Progenitor cell of endocrine pancreas (in vitro differentiated cells): ENCODE results near the gene MOSPD3. TPM values are rescaled to one million over a fixed set of nuclear protein-coding genes. Genes with fewer than 3 reads are reported as not detected.

Experiments
- DNase-seq: peaks from one replicate; pipeline ENCODE4 v3.0.0; 2021; ENCODE audit warnings: low spot score; ENCODE audit not compliant: unreplicated experiment
- H3K27ac Mint-ChIP-seq: 2 replicates; pipeline ENCODE4 v1.8.0; 2021; ENCODE audit warnings: mild to moderate bottlenecking, moderate library complexity, mixed read lengths
- H3K27me3 Mint-ChIP-seq: 2 replicates; pipeline ENCODE4 v1.8.0; 2021; ENCODE audit warnings: mixed read lengths
- H3K36me3 Mint-ChIP-seq: 2 replicates; pipeline ENCODE4 v1.8.0; 2022; ENCODE audit warnings: mixed read lengths; ENCODE audit not compliant: insufficient read depth
- H3K4me1 Mint-ChIP-seq: 2 replicates; pipeline ENCODE4 v1.8.0; 2021; ENCODE audit warnings: low read depth, mixed read lengths
- H3K4me3 Mint-ChIP-seq: 2 replicates; pipeline ENCODE4 v1.8.0; 2021; ENCODE audit warnings: low read depth, mild to moderate bottlenecking, moderate library complexity, mixed read lengths
- H3K9me3 Mint-ChIP-seq: 2 replicates; pipeline ENCODE4 v1.8.0; 2021; ENCODE audit warnings: low read depth, mixed read lengths
- CTCF ChIP-seq: fragments of 200-600 bp; sonication (generic); IDR thresholded peaks from one replicate; pipeline ENCODE4 v1.5.0; 2021; ENCODE audit warnings: antibody characterized with exemption, mild to moderate bottlenecking; ENCODE audit not compliant: unreplicated experiment
- total RNA-seq: library from RNA; stranded (reverse); gene quantifications from 2 replicates; pipeline ENCODE4 v1.2.1, GENCODE V29; 2021

The MOSPD3 gene
- total RNA-seq, 1 donor from 2014 or later, result 27.9 TPM

- Mint-ChIP-seq H3K27me3 (peaks cover 17% of the 10 kb centered on the region), H3K4me1 (no peaks in the 10 kb centered on the region), H3K9me3 (no peaks in the 10 kb centered on the region), H3K27ac (no peak overlapping the region), H3K4me3 (no peak overlapping the region), H3K36me3 (peaks cover 6% of the 10 kb centered on the region)
- no peak for TF ChIP-seq CTCF
- no peak for DNase-seq
Measured at GRCh38 chr7:100621554-100621953, 9.2 kb downstream of the MOSPD3 start.

- TF ChIP-seq CTCF, result no peak
- H3K36me3 Mint-ChIP-seq, result peaks cover 6% of the 10 kb centered on the region
- no peak overlapping the region for H3K4me3 Mint-ChIP-seq
- H3K9me3 Mint-ChIP-seq, result no peaks in the 10 kb centered on the region
- H3K4me1 Mint-ChIP-seq, result no peaks in the 10 kb centered on the region
- no peak for DNase-seq
- H3K27ac Mint-ChIP-seq, result no peak overlapping the region
- H3K27me3 Mint-ChIP-seq, result peaks cover 30% of the 10 kb centered on the region
Measured at GRCh38 chr7:100623951-100624824, 11.8 kb downstream of the MOSPD3 start.

- no peak overlapping the region for H3K4me3 Mint-ChIP-seq
- H3K4me1 Mint-ChIP-seq, result no peaks in the 10 kb centered on the region
- no peak for DNase-seq
- peaks cover 4% of the 10 kb centered on the region for H3K36me3 Mint-ChIP-seq
- no peak for TF ChIP-seq CTCF
- H3K27ac Mint-ChIP-seq, result no peak overlapping the region
- peaks cover 36% of the 10 kb centered on the region for H3K27me3 Mint-ChIP-seq
- no peaks in the 10 kb centered on the region for H3K9me3 Mint-ChIP-seq
Measured at GRCh38 chr7:100626055-100626454, 13.7 kb downstream of the MOSPD3 start.

GRCh38 chr7:100626530-100627237, 14.3 kb downstream of the MOSPD3 start:
- H3K27me3 Mint-ChIP-seq, result peaks cover 39% of the 10 kb centered on the region
- DNase-seq, result peak; percentile 54
- no peaks in the 10 kb centered on the region for H3K9me3 Mint-ChIP-seq
- peaks cover 4% of the 10 kb centered on the region for H3K36me3 Mint-ChIP-seq
- no peaks in the 10 kb centered on the region for H3K4me1 Mint-ChIP-seq
- no peak overlapping the region for H3K4me3 Mint-ChIP-seq
- TF ChIP-seq CTCF, result no peak
- no peak overlapping the region for H3K27ac Mint-ChIP-seq

GRCh38 chr7:100627238-100627549, 14.9 kb downstream of the MOSPD3 start:
- TF ChIP-seq CTCF, result no peak
- Mint-ChIP-seq H3K36me3 (peaks cover 4% of the 10 kb centered on the region), H3K4me3 (no peak overlapping the region), H3K27ac (no peak overlapping the region), H3K9me3 (no peaks in the 10 kb centered on the region), H3K27me3 (peaks cover 44% of the 10 kb centered on the region), H3K4me1 (no peaks in the 10 kb centered on the region)
- DNase-seq, result no peak
